IMR-90 (cell line): Measurements from ENCODE around the gene GLRX5. TPM values are rescaled to one million over a fixed set of nuclear protein-coding genes. Genes with fewer than 3 reads are reported as not detected.

Experiments used
- ATAC-seq: fragments of 200-7000 bp; cut with Tn5 transposase; 2 replicates; pipeline ENCODE4 v1.9.1; 2020; ENCODE audit warnings: low read depth, mild to moderate bottlenecking, moderate library complexity
- BruUV-seq: library from RNA; stranded (reverse); fragments of 400-500 nt; replicated peaks from 2 replicates; lab custom pipeline; 2021; lab: Mats Ljungman, UMichigan
- CTCF ChIA-PET: fragments of 300-600 bp; formaldehyde crosslinking; extraction: SDS; loops from one replicate; lab custom pipeline; 2021; ENCODE audit warnings: antibody characterized with exemption; lab: Yijun Ruan, JAX
- POLR2A ChIA-PET: fragments of 300-600 bp; sonication (Branson Sonifier 250); formaldehyde crosslinking; loops from one replicate; lab custom pipeline; 2022; ENCODE audit warnings: antibody characterized with exemption; ENCODE audit not compliant: unreplicated experiment; lab: Charles Lee
- DNase-seq: peaks from one replicate; pipeline ENCODE4 v3.0.0; 2013
- H2AFZ ChIP-seq: replicated peaks from 2 replicates; pipeline ENCODE3; 2013; ENCODE audit warnings: low read length, mild to moderate bottlenecking; ENCODE audit not compliant: poor library complexity
- H2AK5ac ChIP-seq: 2 replicates; pipeline ENCODE4 v1.6.1; 2013; ENCODE audit warnings: low read depth, low read length, inconsistent platforms
- H2AK9ac ChIP-seq: replicated peaks from 2 replicates; pipeline ENCODE3; 2013; ENCODE audit warnings: mild to moderate bottlenecking, low read depth, low read length, moderate library complexity; ENCODE audit not compliant: poor library complexity
- H2BK120ac ChIP-seq: 2 replicates; pipeline ENCODE4 v1.6.1; 2013; ENCODE audit warnings: low read depth, low read length, inconsistent platforms
- H2BK15ac ChIP-seq: 3 replicates; pipeline ENCODE4 v1.6.1; 2013; ENCODE audit warnings: low read depth, low read length, inconsistent platforms
- H2BK20ac ChIP-seq: 2 replicates; pipeline ENCODE4 v1.6.1; 2013; ENCODE audit warnings: low read depth, mild to moderate bottlenecking, inconsistent platforms, low read length, moderate library complexity
- H2BK5ac ChIP-seq: 2 replicates; pipeline ENCODE4 v1.6.1; 2013; ENCODE audit warnings: mild to moderate bottlenecking, low read depth, low read length, inconsistent platforms; ENCODE audit not compliant: poor library complexity, severe bottlenecking
- H3K14ac ChIP-seq: replicated peaks from 2 replicates; pipeline ENCODE4 v1.6.1; 2013; ENCODE audit warnings: low read depth, low read length, inconsistent platforms
- H3K18ac ChIP-seq: 2 replicates; pipeline ENCODE4 v1.6.1; 2013; ENCODE audit warnings: low read depth, low read length, control low read depth
- H3K23ac ChIP-seq: 2 replicates; pipeline ENCODE4 v1.6.1; 2013; ENCODE audit warnings: low read depth, low read length, inconsistent platforms
- H3K27ac ChIP-seq: 2 replicates; pipeline ENCODE4 v1.5.1; 2013; ENCODE audit warnings: mild to moderate bottlenecking, control low read depth, low read length; ENCODE audit not compliant: insufficient read depth
- H3K27me3 ChIP-seq: 2 replicates; pipeline ENCODE4 v1.6.1; 2013; ENCODE audit warnings: low read length; ENCODE audit not compliant: control insufficient read depth, insufficient read depth
- H3K36me3 ChIP-seq: 2 replicates; pipeline ENCODE4 v1.6.1; 2013; ENCODE audit warnings: low read length, mixed read lengths; ENCODE audit not compliant: control insufficient read depth, insufficient read depth
- H3K4ac ChIP-seq: 2 replicates; pipeline ENCODE4 v1.6.1; 2013; ENCODE audit warnings: low read depth, low read length, inconsistent platforms
- H3K4me1 ChIP-seq: 2 replicates; pipeline ENCODE4 v1.6.1; 2013; ENCODE audit warnings: low read length, mixed read lengths; ENCODE audit not compliant: control insufficient read depth, insufficient read depth
- H3K4me2 ChIP-seq: 2 replicates; pipeline ENCODE4 v1.6.1; 2013; ENCODE audit warnings: low read depth, mild to moderate bottlenecking, control low read depth, low read length, moderate library complexity
- H3K4me3 ChIP-seq: 2 replicates; pipeline ENCODE4 v1.5.1; 2013; ENCODE audit warnings: low read depth, mild to moderate bottlenecking, control low read depth, low read length, moderate library complexity; ENCODE audit not compliant: insufficient read depth
- H3K56ac ChIP-seq: 2 replicates; pipeline ENCODE4 v1.6.1; 2013; ENCODE audit warnings: low read length, inconsistent platforms; ENCODE audit not compliant: insufficient read depth; ENCODE audit errors: extremely low read depth
- H3K79me1 ChIP-seq, 2 experiments: 2 replicates each; pipeline ENCODE4 v1.6.1; 2013; ENCODE audit warnings: low read length in 2 of 2, inconsistent platforms in 1 of 2, low read depth in 1 of 2
- H3K9ac ChIP-seq: 2 replicates; pipeline ENCODE4 v1.6.1; 2013; ENCODE audit warnings: low read depth, low read length, control low read depth
- H3K9me1 ChIP-seq: 2 replicates; pipeline ENCODE4 v1.6.1; 2013; ENCODE audit warnings: low read length, inconsistent platforms; ENCODE audit not compliant: insufficient read depth
- H3K9me3 ChIP-seq: 2 replicates; pipeline ENCODE4 v1.6.1; 2013; ENCODE audit warnings: low read length; ENCODE audit not compliant: control insufficient read depth, insufficient read depth
- H4K20me1 ChIP-seq: 2 replicates; pipeline ENCODE4 v1.6.1; 2013; ENCODE audit warnings: low read length, inconsistent platforms; ENCODE audit not compliant: insufficient read depth
- H4K5ac ChIP-seq: 2 replicates; pipeline ENCODE4 v1.6.1; 2013; ENCODE audit warnings: mild to moderate bottlenecking, low read depth, low read length, control low read depth
- H4K8ac ChIP-seq, 2 experiments: 2 replicates each; pipeline ENCODE4 v1.6.1; 2013; ENCODE audit warnings: low read depth in 2 of 2, low read length in 2 of 2, control low read depth in 1 of 2, inconsistent platforms in 1 of 2
- H4K91ac ChIP-seq: 2 replicates; pipeline ENCODE4 v1.6.1; 2013; ENCODE audit warnings: low read depth, low read length, inconsistent platforms; ENCODE audit not compliant: insufficient read depth
- RCOR1 ChIP-seq: IDR thresholded peaks from 2 replicates; pipeline ENCODE4 v1.6.1; 2012; ENCODE audit warnings: mild to moderate bottlenecking, low read length, improper control_type of control experiment; ENCODE audit not compliant: insufficient replicate concordance
- WGBS, 2 experiments: methylation state at CpG; one replicate each; pipeline versions ENCODE4 v1.1.5 to v1.1.7; 2013; ENCODE audit warnings: missing lambda C conversion rate in 2 of 2; ENCODE audit not compliant: insufficient read length in 1 of 2; ENCODE audit errors: extremely low coverage in 2 of 2; 5-methylcytosine and 5-hydroxymethylcytosine counted together
- dilution Hi-C: fragments of 300-500 bp; cut with HindIII; formaldehyde crosslinking; loops from one replicate; pipeline ENCODE4 v1.14.3; 2018; ENCODE audit warnings: low sequenced_read_pairs; ENCODE audit not compliant: unreplicated experiment
- in situ Hi-C: fragments of 300-500 bp; cut with MboI; formaldehyde crosslinking; loops from 3 replicates; pipeline ENCODE4 v1.14.3; 2019; ENCODE audit warnings: low sequenced_read_pairs, inconsistent platforms, mixed read lengths
- intact Hi-C: fragments of 100-400 bp; cut with micrococcal nuclease; formaldehyde crosslinking; loops from 2 replicates; pipeline ENCODE4 v1.10.0; 2022
- polyA plus RNA-seq, 3 experiments: library from polyadenylated mRNA; depleted of rRNA; stranded (reverse); fragments of >200 nt; gene quantifications; 2 replicates each; pipeline ENCODE4 v1.2.3, GENCODE V29; 2012; ENCODE audit warnings: low replicate concordance in 1 of 3
- total RNA-seq: library from RNA; depleted of rRNA; stranded (reverse); fragments of >200 nt; gene quantifications from 2 replicates; pipeline ENCODE4 v1.2.3, GENCODE V29; 2012

The GLRX5 gene
- total and polyA plus RNA-seq, 2 of the 4 experiments (the other 2 are of a cell fraction), result 32.4 to 40.4 TPM

DNA sequence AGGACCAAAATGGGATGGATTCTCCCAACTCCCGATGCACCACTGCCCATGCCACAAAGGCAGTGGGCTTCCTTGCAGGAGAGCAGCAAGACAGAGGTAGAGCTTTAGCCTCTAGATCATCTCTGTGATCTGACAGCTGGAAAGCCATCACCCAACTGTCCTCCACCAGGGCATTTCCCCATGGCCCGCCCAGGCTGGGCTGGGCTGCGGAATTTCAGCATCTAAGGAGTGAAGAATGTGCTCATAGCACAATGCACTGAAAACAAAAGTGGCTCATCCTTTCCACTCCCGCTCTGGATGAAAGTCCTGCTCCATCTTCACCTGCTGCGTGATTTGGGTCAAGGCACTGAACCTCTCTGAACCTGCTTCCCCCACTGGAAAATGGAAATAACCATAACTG lies 24.0 kb upstream of the GLRX5 start:
- no peak overlapping the region for H3K14ac ChIP-seq
- CTCF ChIA-PET, result interaction anchor here (0.7 kb wide), 1 partner anchor 1379 kb away, joined by 5 read pairs; no protein-coding TSS in a partner anchor
- H3K9ac ChIP-seq, result no peak overlapping the region
- H2AK5ac ChIP-seq, result no peak overlapping the region
- peaks cover 39% of the 10 kb centered on the region for H3K9me1 ChIP-seq
- H4K20me1 ChIP-seq, result no peaks in the 10 kb centered on the region; the same call in 1 of the 2 replicates
- 93% methylated on average over 2 of the region's 5 CpGs; no CpG with 5 or more reads in 1 of the 2 experiments for WGBS, 2 experiments
- intact Hi-C loops (no loop called here), dilution Hi-C loops (no loop called here), in situ Hi-C loops (loop anchor here (25.0 kb wide), 1 partner anchor 374 kb away; no protein-coding TSS in a partner anchor)
- no peak overlapping the region for H4K8ac ChIP-seq
- DNase-seq (no peak), ATAC-seq (no peak)
- H3K27ac ChIP-seq, result no peak overlapping the region
- H2AFZ ChIP-seq, result no peak overlapping the region
- H3K27me3 ChIP-seq, result no peaks in the 10 kb centered on the region
- POLR2A ChIA-PET, result no interaction called here
- H3K4me2 ChIP-seq, result no peak overlapping the region
- BruUV-seq, result no TSS peak
- no peak overlapping the region for H2AK9ac ChIP-seq
- no peak overlapping the region for H3K23ac ChIP-seq
- no peak overlapping the region for H3K4ac ChIP-seq
- no peak overlapping the region for H2BK20ac ChIP-seq
- peaks cover 22% of the 10 kb centered on the region for H3K4me1 ChIP-seq
- no peak overlapping the region for H3K18ac ChIP-seq
- no peak overlapping the region for H2BK120ac ChIP-seq
- H3K79me1 ChIP-seq, result peaks cover 10 to 81% of the 10 kb centered on the region in 2 experiments; a peak in 3 of 4 replicates
- H2BK5ac ChIP-seq, result no peak overlapping the region
- no peak overlapping the region for H3K4me3 ChIP-seq
- H3K36me3 ChIP-seq, result no peaks in the 10 kb centered on the region
- TF ChIP-seq RCOR1, result no peak
- H4K91ac ChIP-seq, result no peak overlapping the region
- no peak overlapping the region for H4K5ac ChIP-seq
- no peak overlapping the region for H2BK15ac ChIP-seq
- H3K9me3 ChIP-seq, result no peaks in the 10 kb centered on the region
- H3K56ac ChIP-seq, result no peak overlapping the region
